Erythroblast (primary cell): ENCODE data around the gene GNG4.

Experiments
- GATA1 ChIP-seq: IDR thresholded peaks from 2 replicates; pipeline ENCODE4 v1.6.1; 2011; ENCODE audit warnings: low read depth, mild to moderate bottlenecking, control low read depth, low read length, moderate library complexity
- POLR2A ChIP-seq: IDR thresholded peaks from 2 replicates; pipeline ENCODE4 v1.6.1; 2011; ENCODE audit warnings: mild to moderate bottlenecking, low read length

GRCh38 chr1:235648407-235648907, 1.1 kb downstream of the GNG4 start:
- TF ChIP-seq POLR2A (no peak), GATA1 (no peak)
